ENCODE measurements around the gene STX11.
"Not testable (repeated sequence)": the region's sequence is repeated elsewhere in the genome, so short reads cannot be mapped to it uniquely, and the experiment has no call there.

The STX11 gene

GRCh38 chr6:144149894-144150709 is at the start of gene STX11:
TSS of gene STX11 (plus strand) at chr6:144150517. CDS start at chr6:144186628, 36,111 bp downstream.
- DNase-seq = peak; percentile 90

DNA sequence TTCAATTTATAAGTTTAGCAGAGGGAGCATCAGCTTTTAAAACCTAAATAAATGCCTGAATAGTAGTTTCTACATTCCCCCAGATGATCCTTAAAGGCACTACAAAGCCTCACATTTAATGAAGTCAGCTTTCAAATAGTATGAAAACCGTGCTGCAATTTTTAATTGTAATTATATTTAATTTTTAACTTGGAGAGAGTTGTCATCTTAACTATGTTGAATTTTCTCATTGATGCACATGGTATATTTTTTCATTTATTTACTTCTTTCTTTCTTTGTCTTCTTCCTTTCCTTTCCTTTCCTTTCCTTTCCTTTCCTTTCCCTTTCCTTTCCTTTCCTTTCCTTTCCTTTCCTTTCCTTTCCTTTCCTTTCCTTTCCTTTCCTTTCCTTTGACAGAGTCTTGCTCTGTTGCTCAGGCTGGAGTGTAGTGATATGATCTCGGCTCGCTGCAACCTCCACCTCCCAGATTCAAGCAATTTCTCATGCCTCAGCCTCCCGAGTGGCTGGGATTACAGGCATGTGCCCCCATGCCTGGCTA is 47.2 kb upstream of the STX11 start:
- DNase-seq = no peak

- no peak for DNase-seq
These were observed 45.8 kb upstream of the STX11 start for GRCh38 chr6:144104488-144104887.

GRCh38 chr6:144104898-144105487 is 45.3 kb upstream of the STX11 start:
- no peak for DNase-seq

DNA sequence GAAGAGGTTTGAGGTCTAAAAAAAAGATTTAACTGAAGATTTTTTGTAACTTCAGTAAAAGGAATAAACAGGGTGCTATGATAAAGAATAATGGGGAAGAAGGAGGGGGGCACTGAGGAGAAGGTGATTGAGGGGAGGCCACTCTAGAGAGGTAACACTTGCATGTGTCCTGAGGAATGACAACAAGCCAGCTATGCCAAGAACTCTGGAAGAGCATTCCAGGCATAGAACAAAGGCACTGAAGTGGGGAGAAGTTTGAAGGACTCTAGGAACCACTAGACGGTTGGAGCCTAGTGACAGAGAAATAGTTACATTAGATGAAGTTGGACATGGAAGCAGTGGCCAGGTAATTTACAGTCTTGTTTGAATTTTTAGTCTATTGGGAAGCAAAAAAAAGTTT is 44.1 kb upstream of the STX11 start:
- no peak for DNase-seq

- no peak for DNase-seq
These were observed 40.1 kb upstream of the STX11 start for GRCh38 chr6:144110210-144110609.

DNA sequence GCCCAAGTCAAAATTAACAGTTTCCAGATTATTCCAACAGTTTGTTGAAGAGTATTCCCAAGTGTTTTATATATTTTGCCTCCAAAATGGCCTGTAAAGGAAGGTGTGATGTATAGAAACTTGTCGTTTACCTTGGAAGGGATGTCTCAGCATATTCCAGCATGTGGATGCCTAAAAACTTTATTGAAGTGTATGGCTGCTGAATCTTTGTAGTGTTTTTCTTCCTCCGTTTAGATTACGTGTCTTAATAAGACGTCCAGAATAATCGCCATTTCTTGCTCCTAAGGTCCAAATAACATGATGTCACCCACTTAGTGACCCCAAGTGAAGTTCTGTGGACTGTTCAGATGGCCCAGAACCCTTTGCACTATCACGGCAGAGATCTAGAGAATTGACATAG is 37.0 kb upstream of the STX11 start:
- DNase-seq = no peak

GRCh38 chr6:144115219-144115618 is 35.1 kb upstream of the STX11 start:
- no peak for DNase-seq

DNA sequence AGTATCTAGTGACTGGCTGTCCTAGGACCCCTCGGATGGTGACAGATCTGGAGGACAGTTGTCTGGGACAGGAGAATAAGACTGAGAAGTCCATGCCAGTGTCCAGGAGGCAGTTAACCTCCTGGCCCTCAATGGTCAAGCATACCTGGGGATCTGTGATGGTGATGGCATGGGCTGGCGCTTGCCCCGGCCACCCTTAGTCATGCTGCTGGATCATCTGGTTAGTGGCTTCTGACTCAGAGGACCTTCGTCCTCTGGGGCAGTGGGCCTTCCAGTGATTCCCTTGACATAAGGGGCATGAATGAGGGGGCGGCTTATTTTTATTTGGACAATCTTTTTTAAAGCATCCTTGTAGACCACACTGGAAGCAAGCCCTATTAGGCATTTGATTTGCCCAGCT is 30.9 kb upstream of the STX11 start:
- no peak for DNase-seq

DNA sequence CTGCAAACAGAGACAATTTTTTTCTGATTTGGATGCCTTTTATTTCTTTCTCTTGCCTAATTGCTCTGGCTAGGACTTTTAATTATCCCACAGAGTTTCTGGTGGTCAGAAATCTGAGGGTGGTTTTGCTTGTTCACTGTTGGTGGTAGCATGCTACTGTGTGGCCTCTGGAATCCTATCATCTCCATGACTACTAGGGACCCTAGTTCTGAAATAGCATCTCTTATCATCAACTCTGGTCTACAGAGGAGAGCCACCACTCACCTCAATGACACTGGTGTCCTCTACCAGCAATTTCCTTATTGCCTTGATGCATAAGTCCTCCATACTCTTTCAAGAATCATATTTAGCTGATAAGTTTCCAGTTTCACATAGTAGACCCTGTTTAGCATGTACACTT is 27.5 kb upstream of the STX11 start:
- no peak for DNase-seq

GRCh38 chr6:144123421-144123820 is 26.9 kb upstream of the STX11 start:
- no peak for DNase-seq

- DNase-seq = no peak
These were observed 26.5 kb upstream of the STX11 start for GRCh38 chr6:144123836-144124235.

DNA sequence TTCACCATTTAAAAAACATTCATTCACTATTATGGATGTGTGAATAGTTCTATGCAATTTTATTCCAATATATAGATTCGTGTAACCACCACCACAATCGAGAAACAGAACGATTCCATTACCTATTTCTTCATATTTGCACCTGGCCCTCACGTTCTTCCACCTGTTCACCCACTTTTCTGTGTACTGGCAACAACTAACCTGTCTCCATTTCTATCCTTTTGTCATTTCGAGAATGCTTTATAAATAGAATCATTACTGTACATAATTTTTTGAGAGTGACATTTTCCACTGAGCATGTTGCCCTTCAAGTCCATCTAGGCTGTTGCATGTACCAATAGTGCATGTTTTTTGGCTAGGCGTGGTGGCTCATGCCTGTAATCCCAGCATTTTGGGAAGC is 23.2 kb upstream of the STX11 start:
- DNase-seq = no peak

DNA sequence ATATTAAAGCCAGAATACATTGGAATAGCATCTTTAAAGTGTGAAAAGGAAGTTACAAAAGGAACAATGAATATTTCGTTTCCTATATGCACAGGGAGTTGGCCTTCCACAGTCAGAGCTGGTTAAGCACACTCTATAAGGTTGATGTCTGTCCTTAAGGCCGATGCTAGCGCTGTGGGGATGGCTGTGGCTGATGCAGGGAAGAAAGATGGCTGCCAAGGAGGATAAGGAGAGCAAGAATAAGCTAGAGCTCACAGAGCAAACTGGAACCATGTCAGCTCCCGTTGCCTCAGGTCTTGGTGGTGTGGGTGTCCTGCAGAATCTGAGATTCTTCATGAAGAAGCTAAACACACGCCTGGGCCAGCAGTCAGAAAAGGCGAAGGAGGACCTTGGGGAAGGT is 20.8 kb upstream of the STX11 start:
- no peak for DNase-seq

- no peak for DNase-seq
These were observed 19.0 kb upstream of the STX11 start for GRCh38 chr6:144131248-144131709.

GRCh38 chr6:144132167-144132690 is 18.1 kb upstream of the STX11 start:
- DNase-seq = not testable (repeated sequence)

DNA sequence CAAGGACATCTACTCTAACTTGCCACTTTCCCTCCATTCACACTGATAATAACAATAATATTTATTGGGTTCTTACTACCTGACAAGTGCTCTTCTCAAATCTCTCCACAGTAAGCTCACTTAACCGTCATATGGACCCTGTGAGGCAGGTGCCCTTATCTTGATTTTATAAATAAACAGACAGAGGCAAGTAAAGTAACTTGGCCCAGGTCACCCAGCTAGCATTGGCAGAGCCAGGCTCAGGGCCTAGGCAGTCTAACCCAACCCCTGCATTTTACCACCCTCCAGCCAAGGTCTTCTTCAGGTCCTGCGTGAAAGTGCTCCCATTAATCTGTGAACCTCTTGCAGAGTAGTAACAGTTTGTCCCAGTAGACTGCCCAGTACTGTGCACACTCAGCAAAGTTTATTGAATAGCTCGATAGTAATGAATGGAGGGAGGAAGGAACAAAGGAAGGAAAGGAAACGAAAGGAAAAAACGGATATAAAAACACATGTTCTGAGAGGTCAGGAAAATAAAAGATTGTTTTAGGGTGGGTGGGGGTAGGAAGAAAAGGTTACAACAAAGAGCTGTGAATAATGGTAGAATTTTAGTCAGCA is 17.0 kb upstream of the STX11 start:
- DNase-seq = no peak

GRCh38 chr6:144134176-144134575 is 16.1 kb upstream of the STX11 start:
- DNase-seq = no peak

- no peak for DNase-seq
These were observed 15.6 kb upstream of the STX11 start for GRCh38 chr6:144134737-144135136.

DNA sequence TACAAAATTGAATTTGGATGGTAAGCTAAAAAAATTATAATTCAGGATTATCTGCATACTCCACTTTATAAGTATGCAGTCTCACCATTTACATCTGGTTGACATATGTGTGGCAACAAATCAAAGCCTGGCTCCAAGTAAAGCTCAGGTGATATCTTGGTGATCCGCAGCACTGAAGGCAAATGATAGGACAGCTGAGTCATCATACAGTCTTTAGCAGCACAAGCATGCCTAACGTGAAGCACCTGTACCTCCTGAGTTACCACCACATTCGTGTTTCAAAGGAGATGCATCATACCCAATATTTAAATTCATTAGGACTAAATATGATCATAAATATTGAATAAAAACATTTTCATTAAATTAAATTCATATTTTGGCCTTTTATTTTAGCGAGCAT is 11.8 kb upstream of the STX11 start:
- DNase-seq = no peak

- DNase-seq = no peak
These were observed 10.5 kb upstream of the STX11 start for GRCh38 chr6:144139817-144140216.

GRCh38 chr6:144140867-144141266 is 9.4 kb upstream of the STX11 start:
- no peak for DNase-seq

DNA sequence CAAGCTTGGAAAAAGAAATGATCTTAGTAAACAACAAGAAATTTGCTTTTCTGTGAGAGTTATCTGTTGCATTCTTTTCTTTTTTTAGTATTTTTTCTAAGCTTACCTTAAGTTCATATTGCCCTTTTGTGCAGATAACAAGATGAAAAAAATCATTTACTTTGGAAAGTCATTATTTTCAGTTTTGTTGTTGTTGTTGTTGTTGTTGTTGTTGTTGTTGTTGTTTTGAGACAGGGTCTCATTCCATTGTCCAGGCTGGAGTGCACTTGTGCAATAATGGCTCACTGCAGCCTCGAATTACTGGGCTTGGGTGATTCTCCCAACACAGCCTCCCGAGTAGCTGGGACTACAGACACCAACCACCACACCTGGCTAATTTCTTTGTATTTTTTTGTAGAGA is 8.8 kb upstream of the STX11 start:
- DNase-seq = no peak

- DNase-seq = no peak
These were observed 7.2 kb upstream of the STX11 start for GRCh38 chr6:144143106-144143505.
